AG10803 (cell line): ENCODE measurements around the gene CAMK2G.

ENCODE experiments used
- DNase-seq: peaks from one replicate; pipeline ENCODE4 v3.0.0; 2010; ENCODE audit warnings: low read depth
- H3K4me3 ChIP-seq: 2 replicates; pipeline ENCODE4 v1.5.1; 2011; ENCODE audit warnings: mild to moderate bottlenecking, low read length, control low read depth
- TF ChIP-seq, protein P1 (sequence below): conservative IDR thresholded peaks from 2 replicates; pipeline ENCODE4 v1.5.1; 2011; ENCODE audit warnings: mild to moderate bottlenecking, low read length, control low read depth, inconsistent platforms

The CAMK2G gene

DNA sequence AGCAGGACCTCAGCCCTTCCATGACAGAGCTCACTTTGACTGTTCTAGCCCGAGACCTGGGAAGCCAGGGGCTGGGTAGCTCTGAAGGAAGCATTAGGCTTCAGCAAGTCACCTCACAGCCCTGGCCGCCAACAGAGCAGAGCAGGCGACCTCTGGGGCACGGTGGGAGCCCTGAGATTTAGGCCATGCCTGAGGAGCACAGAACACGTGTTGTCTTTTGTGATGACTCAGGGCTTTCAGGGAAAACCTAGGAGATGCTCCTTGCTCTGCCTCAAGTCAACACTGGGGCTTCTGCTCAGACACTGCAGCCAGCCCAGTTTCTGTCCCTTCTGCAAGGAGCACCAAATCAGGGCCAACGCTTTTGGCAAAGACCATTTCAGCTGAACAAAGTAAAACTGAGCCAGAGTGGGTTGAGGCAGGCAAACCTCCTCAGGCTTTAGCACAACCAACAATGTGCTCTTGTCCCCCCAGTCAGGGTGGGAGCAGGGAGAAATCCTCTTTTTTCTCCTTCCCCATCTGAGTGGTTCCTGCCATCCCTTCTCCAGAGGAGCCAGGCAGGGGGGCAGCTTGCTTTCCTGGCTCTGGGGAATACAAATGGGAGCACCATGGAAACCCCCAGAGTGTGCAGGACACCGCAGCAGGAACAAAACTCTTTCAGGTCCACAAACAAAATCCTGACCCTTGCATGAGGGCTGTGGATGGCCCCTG lies 14.4 kb downstream of the CAMK2G start:
- DNase-seq: no peak
- no peak overlapping the region for H3K4me3 ChIP-seq
- TF ChIP-seq, protein P1, sequence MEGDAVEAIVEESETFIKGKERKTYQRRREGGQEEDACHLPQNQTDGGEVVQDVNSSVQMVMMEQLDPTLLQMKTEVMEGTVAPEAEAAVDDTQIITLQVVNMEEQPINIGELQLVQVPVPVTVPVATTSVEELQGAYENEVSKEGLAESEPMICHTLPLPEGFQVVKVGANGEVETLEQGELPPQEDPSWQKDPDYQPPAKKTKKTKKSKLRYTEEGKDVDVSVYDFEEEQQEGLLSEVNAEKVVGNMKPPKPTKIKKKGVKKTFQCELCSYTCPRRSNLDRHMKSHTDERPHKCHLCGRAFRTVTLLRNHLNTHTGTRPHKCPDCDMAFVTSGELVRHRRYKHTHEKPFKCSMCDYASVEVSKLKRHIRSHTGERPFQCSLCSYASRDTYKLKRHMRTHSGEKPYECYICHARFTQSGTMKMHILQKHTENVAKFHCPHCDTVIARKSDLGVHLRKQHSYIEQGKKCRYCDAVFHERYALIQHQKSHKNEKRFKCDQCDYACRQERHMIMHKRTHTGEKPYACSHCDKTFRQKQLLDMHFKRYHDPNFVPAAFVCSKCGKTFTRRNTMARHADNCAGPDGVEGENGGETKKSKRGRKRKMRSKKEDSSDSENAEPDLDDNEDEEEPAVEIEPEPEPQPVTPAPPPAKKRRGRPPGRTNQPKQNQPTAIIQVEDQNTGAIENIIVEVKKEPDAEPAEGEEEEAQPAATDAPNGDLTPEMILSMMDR: no peak

DNA sequence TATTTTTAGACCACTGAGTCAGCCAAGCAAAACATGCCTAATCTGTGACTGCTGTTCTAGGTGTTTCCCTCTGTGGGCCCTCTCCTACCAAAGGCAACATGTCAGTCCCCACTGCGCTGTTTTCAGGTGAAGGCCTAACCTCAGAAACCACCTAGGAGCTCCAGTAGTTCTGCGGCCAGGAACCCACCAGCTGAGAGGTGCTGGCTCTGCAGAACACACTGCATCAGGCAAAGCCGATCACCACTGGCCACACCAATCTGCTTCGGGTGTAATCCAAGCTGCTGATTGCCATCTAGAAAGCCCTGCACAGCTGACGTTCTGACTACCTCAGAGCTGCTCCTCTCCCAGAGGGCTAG lies 14.9 kb downstream of the CAMK2G start:
- DNase-seq: no peak
- no peak overlapping the region for H3K4me3 ChIP-seq
- TF ChIP-seq, protein P1: no peak

DNA sequence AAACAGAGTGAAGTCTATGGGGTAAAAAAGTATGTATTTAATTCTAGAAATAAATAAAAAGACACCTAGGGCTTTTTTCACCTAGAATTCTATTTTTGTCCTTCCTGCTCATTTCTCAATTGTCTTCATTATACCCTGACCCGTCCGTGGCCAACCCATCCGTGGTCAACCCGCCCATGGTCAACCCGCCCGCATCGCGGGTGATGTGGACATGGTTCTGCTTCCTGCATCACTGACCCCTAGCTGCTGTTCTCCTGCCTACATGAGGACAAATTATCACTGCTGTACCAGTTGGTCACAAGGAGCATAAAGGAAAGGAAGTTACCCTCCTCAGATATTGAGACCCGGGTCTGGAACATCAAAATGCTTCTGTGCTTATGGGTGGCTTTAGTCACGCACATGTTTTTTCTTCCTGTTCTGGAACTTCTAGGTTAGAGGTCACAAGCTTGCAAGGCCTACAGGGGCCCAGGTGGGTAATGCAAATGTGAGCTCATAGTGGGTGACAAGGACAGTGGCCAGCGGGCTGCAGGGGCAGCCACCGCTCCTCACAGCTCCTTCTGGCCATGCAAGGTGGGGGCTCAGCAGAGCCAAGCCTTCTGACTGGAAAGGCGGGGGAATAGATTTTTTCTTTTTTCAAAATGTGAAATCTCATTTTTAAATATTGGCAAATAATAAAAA lies 15.5 kb downstream of the CAMK2G start:
- TF ChIP-seq, protein P1: no peak
- no peak overlapping the region for H3K4me3 ChIP-seq
- DNase-seq: no peak

DNA sequence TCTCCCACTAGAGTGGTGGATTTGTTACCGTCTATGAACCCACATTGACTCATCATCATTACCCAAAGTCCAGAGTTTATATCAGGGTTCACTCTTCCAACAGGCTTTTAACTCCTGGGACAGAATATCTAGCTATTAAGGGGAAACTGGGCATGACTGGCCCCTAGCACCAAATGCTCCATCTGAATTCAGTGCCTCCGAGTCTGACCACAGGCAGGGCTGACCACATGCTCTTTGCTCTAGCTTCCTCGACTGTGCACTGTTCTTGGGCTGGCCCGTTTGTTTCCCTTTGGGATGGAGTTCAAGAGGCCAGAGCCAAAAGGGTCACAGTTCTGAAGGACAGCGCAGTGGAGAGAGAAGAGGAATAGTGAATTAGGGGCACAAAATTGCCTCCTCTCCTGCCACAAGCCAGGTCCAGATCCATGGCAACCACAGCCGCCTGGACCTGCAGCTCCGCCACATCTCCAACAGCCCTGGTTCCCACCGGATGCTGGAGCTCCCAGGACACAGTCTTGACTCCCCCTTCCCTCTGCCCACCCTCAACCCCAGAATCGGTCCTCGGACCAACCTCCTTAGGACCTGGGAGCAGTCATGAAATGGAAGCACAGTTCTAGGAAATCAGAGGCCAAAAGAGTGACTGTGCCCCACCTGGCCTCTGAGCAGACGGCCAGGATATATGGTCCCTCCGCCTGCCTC lies 16.2 kb downstream of the CAMK2G start:
- TF ChIP-seq, protein P1: no peak
- no peak for DNase-seq
- H3K4me3 ChIP-seq: no peak overlapping the region

DNA sequence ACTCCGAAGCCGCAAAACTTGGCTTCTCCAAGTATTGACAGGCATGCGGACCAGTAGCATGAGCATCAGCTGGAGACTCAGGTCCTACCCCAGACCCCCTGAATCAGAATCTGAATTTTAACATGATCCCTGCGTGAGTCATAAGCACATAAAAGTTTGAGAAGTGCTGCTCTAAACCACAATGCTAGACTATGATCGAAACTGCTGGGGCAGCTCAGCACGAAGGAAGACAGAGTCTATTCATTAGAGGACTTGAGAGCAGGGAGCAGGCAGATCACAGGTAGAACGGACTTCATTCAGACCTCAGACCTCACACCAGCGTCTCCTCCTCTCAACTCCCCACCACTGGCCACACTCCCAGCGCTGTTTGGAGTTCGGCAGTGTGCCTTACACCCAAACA lies 16.9 kb downstream of the CAMK2G start:
- no peak overlapping the region for H3K4me3 ChIP-seq
- TF ChIP-seq, protein P1: no peak
- DNase-seq: no peak

DNA sequence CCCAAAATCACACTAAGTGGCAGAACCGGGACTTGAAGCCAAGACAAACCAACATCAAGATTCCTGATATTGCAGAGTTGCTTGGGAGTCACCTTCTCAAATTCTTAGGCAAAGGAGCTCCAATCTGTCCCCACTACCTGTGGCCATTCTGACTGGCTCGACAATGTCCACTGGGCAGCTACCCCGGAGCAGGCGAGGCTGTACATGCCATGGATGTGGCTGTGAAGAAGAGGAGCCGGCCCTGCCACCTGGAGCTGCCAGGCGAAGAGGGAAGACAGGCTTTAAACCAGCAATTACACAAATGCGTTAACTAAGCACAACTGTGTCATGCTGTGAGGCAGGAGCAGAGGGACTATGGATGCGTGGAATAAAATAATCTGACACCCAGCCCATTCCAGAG lies 18.1 kb downstream of the CAMK2G start:
- no peak for DNase-seq
- H3K4me3 ChIP-seq: no peak overlapping the region
- TF ChIP-seq, protein P1: no peak
